Upper lobe of left lung (tissue), 4 donors: ENCODE measurements around the gene ABCA13.

Experiments
- CTCF ChIP-seq, 6 experiments: fragments of 450-650 bp in 4 of 6; fragments of 200-600 bp in 2 of 6; sonication (generic) in 2 of 6; IDR thresholded peaks; one replicate each; pipeline ENCODE4 v1.5.1; 2016 to 2019; ENCODE audit warnings: antibody characterized with exemption in 6 of 6
- POLR2A ChIP-seq, 4 donors: fragments of 450-650 bp; IDR thresholded peaks; one replicate each; pipeline ENCODE4 v1.5.1; 2016 to 2017; ENCODE audit warnings: antibody characterized with exemption in 4 of 4, mild to moderate bottlenecking in 2 of 4
- POLR2AphosphoS5 ChIP-seq, 2 donors: sonication (generic); formaldehyde crosslinking; IDR thresholded peaks; one replicate each; pipeline ENCODE4 v1.5.1; 2017; ENCODE audit warnings: antibody characterized with exemption in 2 of 2

DNA sequence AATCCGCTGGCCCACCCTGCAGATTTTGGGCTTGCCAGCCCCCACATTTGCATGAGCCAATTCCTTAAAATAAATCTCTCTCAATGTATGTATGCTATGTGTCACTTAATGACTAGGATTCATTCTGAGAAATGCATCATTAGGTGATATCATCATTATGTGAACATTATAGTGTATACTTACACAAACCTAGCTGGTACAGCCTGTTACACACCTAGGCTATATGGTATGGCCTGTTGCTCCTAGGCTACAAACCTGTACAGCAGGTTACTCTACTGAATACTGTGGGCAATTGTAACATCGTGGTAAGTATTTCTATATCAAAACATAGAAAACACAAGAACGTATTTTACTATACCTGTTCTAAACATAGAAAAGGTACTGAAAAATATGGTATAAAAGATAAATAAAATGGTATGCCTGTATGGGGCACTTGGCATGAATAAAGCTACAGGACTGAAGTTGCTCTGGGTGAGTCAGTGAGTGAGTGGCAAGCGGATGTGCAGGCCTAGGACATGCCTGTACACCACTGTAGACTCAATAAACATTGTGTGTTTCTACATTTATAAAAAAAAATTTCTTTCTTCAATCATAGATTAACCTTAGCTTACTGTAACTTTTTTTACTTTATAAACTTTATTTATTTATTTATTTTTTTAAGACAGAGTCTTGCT, 135.9 kb downstream of the ABCA13 start:
- no peak for TF ChIP-seq POLR2AphosphoS5 (IDR thresholded peaks at IDR 0.05)
- TF ChIP-seq CTCF (IDR thresholded peaks at IDR 0.05): no peak
- no peak for TF ChIP-seq POLR2A (IDR thresholded peaks at IDR 0.05)
